GM23338 (cell line): ENCODE data around the gene PTBP3. TPM values are rescaled to one million over a fixed set of nuclear protein-coding genes. Genes with fewer than 3 reads are reported as not detected.

Experiments used
- ATAC-seq: fragments of 200-7000 bp; cut with Tn5 transposase; 3 replicates; pipeline ENCODE4 v1.9.1; 2020
- DNase-seq: peaks from one replicate; pipeline ENCODE4 v3.0.0-alpha.2; 2015; ENCODE audit warnings: low spot score
- H2AFZ ChIP-seq: fragments of 200-600 bp; sonication (generic); 2 replicates; pipeline ENCODE4 v1.8.0; 2016; ENCODE audit warnings: antibody characterized with exemption, mild to moderate bottlenecking, moderate library complexity
- H3F3A ChIP-seq: fragments of 200-600 bp; sonication (generic); replicated peaks from 2 replicates; pipeline ENCODE4 v1.8.0; 2017; ENCODE audit warnings: antibody characterized with exemption, mixed run types, low read depth
- H3K27ac ChIP-seq: fragments of 200-600 bp; sonication (generic); 2 replicates; pipeline ENCODE4 v1.6.1; 2016; ENCODE audit warnings: low read depth
- H3K27me3 ChIP-seq: fragments of 200-600 bp; sonication (generic); 2 replicates; pipeline ENCODE4 v1.8.0; 2016; ENCODE audit warnings: mild to moderate bottlenecking, mixed run types, moderate library complexity; ENCODE audit not compliant: insufficient read depth
- H3K36me3 ChIP-seq: fragments of 200-600 bp; sonication (generic); 2 replicates; pipeline ENCODE4 v1.8.0; 2016; ENCODE audit warnings: mild to moderate bottlenecking; ENCODE audit not compliant: insufficient read depth
- H3K4me1 ChIP-seq: fragments of 200-600 bp; sonication (generic); 2 replicates; pipeline ENCODE4 v1.8.0; 2016; ENCODE audit warnings: mild to moderate bottlenecking, moderate library complexity; ENCODE audit not compliant: insufficient read depth
- H3K4me2 ChIP-seq: fragments of 200-600 bp; sonication (generic); 2 replicates; pipeline ENCODE4 v1.7.1; 2017; ENCODE audit warnings: mixed run types
- H3K4me3 ChIP-seq: fragments of 200-600 bp; sonication (generic); 2 replicates; pipeline ENCODE4 v1.6.1; 2016; ENCODE audit warnings: mixed run types
- H3K79me2 ChIP-seq: fragments of 200-600 bp; sonication (generic); replicated peaks from 2 replicates; pipeline ENCODE4 v1.8.0; 2017; ENCODE audit warnings: mild to moderate bottlenecking; ENCODE audit not compliant: insufficient read depth
- H3K9me2 ChIP-seq: fragments of 200-600 bp; sonication (generic); 2 replicates; pipeline ENCODE4 v1.8.0; 2017; ENCODE audit not compliant: insufficient read depth
- H4K20me1 ChIP-seq: fragments of 200-600 bp; sonication (generic); replicated peaks from 2 replicates; pipeline ENCODE4 v1.8.0; 2017; ENCODE audit warnings: mild to moderate bottlenecking; ENCODE audit not compliant: insufficient read depth
- H3K27ac Mint-ChIP-seq: 2 replicates; pipeline ENCODE4 v1.8.0; 2020; ENCODE audit warnings: inconsistent platforms, mild to moderate bottlenecking, moderate library complexity, mixed read lengths
- H3K27me3 Mint-ChIP-seq: 3 replicates; pipeline ENCODE4 v1.8.0; 2022; ENCODE audit warnings: low read depth, mild to moderate bottlenecking, moderate library complexity, mixed read lengths, inconsistent platforms; ENCODE audit not compliant: insufficient read depth, poor library complexity
- H3K36me3 Mint-ChIP-seq: 3 replicates; pipeline ENCODE4 v1.8.0; 2021; ENCODE audit warnings: low read depth, mild to moderate bottlenecking, inconsistent platforms, moderate library complexity, mixed read lengths
- H3K4me1 Mint-ChIP-seq: 3 replicates; pipeline ENCODE4 v1.8.0; 2020; ENCODE audit warnings: mild to moderate bottlenecking, inconsistent platforms, mixed read lengths
- H3K4me3 Mint-ChIP-seq: 3 replicates; pipeline ENCODE4 v1.8.0; 2021; ENCODE audit warnings: moderate library complexity, mild to moderate bottlenecking, inconsistent platforms, mixed read lengths
- H3K9me3 Mint-ChIP-seq: 3 replicates; pipeline ENCODE4 v1.8.0; 2020; ENCODE audit warnings: moderate library complexity, mild to moderate bottlenecking, inconsistent platforms, mixed read lengths
- CREB1 ChIP-seq: fragments of 250-450 bp; sonication (Bioruptor Pico); IDR thresholded peaks from 2 replicates; pipeline ENCODE4 v1.5.0; 2020; ENCODE audit warnings: low read depth, mild to moderate bottlenecking, moderate library complexity
- EZH2 ChIP-seq: fragments of 200-600 bp; sonication (generic); IDR thresholded peaks from one replicate; pipeline ENCODE4 v1.8.0; 2017; ENCODE audit warnings: antibody characterized with exemption, mild to moderate bottlenecking, low read depth; ENCODE audit not compliant: unreplicated experiment
- EZH2phosphoT487 ChIP-seq: fragments of 200-600 bp; sonication (generic); IDR thresholded peaks from one replicate; pipeline ENCODE4 v1.8.1; 2018; ENCODE audit warnings: antibody characterized with exemption; ENCODE audit not compliant: unreplicated experiment
- JUNB ChIP-seq: IDR thresholded peaks from one replicate; pipeline ENCODE4 v1.6.1; 2016; ENCODE audit warnings: antibody characterized with exemption; ENCODE audit not compliant: unreplicated experiment
- NANOG ChIP-seq: IDR thresholded peaks from 2 replicates; pipeline ENCODE4 v1.6.1; 2016; ENCODE audit warnings: antibody characterized with exemption, borderline replicate concordance
- POLR2AphosphoS5 ChIP-seq: IDR thresholded peaks from 2 replicates; pipeline ENCODE4 v1.6.1; 2016; ENCODE audit warnings: antibody characterized with exemption, low read depth
- ZNF331 ChIP-seq: fragments of 250-450 bp; sonication (Bioruptor Pico); IDR thresholded peaks from 2 replicates; pipeline ENCODE4 v1.5.0; 2020; ENCODE audit warnings: low read depth, mild to moderate bottlenecking, moderate library complexity
- polyA plus RNA-seq: library from polyadenylated mRNA; unstranded; fragments of >200 nt; fragmentation: Nextera tagmentation; extraction: Ambion mirVana; gene quantifications from 2 replicates; pipeline ENCODE4 v1.2.1, GENCODE V29; 2016
- total RNA-seq: library from RNA; depleted of rRNA; stranded (reverse); fragments of >200 nt; shearing (Covaris generic); gene quantifications from 2 replicates; pipeline ENCODE4 v1.2.3, GENCODE V29; 2014
- TF ChIP-seq, protein P1 (sequence below): IDR thresholded peaks from one replicate; pipeline ENCODE4 v1.6.1; 2018; ENCODE audit warnings: antibody characterized with exemption; ENCODE audit not compliant: unreplicated experiment
- TF ChIP-seq, protein P2 (sequence below): fragments of 250-450 bp; sonication (Bioruptor Pico); IDR thresholded peaks from 2 replicates; pipeline ENCODE4 v1.5.0; 2020; ENCODE audit warnings: mild to moderate bottlenecking, moderate library complexity
- TF ChIP-seq, protein P3 (sequence below): IDR thresholded peaks from 2 replicates; pipeline ENCODE4 v1.6.1; 2016; ENCODE audit warnings: antibody characterized with exemption

Gene PTBP3
- total and polyA plus RNA-seq, 2 experiments from 2014 or later = 20.0 to 92.9 TPM

DNA sequence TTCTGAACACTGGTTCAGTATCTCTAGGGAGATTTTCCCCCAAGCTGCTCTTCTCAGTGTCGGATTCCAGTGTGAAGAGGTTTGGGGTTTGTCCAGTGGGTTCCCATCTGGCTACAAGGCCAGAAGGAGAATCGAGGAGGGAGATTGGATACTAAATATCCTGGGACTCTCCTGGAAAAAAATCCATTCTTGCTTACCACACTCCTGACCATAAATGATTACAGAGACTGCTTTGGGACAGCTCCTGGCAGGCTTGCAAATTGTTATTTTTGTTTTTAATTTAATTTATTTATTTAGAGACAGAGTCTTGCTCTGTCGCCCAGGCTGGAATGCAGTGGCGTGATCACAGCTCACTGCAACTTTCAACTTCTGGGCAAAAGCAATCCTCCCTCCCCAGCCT lies 153.6 kb downstream of the PTBP3 start:
- Histone ChIP-seq H3K27ac (no peak overlapping the region), H4K20me1 (no peaks in the 10 kb centered on the region), H3K4me3 (no peak overlapping the region), H3K4me1 (peaks cover 10% of the 10 kb centered on the region; the same call in 1 of the 2 replicates), H3K36me3 (no peaks in the 10 kb centered on the region), H3K4me2 (no peak overlapping the region), H3F3A (0 out of 2 replicates have a peak, but pooled peaks cover 4% of the 10 kb centered on the region), H3K9me2 (no peaks in the 10 kb centered on the region), H3K79me2 (no peaks in the 10 kb centered on the region), H3K27me3 (peaks cover 25% of the 10 kb centered on the region), H2AFZ (no peak overlapping the region)
- H3K4me1 Mint-ChIP-seq = peaks cover 22% of the 10 kb centered on the region
- TF ChIP-seq, protein P1, sequence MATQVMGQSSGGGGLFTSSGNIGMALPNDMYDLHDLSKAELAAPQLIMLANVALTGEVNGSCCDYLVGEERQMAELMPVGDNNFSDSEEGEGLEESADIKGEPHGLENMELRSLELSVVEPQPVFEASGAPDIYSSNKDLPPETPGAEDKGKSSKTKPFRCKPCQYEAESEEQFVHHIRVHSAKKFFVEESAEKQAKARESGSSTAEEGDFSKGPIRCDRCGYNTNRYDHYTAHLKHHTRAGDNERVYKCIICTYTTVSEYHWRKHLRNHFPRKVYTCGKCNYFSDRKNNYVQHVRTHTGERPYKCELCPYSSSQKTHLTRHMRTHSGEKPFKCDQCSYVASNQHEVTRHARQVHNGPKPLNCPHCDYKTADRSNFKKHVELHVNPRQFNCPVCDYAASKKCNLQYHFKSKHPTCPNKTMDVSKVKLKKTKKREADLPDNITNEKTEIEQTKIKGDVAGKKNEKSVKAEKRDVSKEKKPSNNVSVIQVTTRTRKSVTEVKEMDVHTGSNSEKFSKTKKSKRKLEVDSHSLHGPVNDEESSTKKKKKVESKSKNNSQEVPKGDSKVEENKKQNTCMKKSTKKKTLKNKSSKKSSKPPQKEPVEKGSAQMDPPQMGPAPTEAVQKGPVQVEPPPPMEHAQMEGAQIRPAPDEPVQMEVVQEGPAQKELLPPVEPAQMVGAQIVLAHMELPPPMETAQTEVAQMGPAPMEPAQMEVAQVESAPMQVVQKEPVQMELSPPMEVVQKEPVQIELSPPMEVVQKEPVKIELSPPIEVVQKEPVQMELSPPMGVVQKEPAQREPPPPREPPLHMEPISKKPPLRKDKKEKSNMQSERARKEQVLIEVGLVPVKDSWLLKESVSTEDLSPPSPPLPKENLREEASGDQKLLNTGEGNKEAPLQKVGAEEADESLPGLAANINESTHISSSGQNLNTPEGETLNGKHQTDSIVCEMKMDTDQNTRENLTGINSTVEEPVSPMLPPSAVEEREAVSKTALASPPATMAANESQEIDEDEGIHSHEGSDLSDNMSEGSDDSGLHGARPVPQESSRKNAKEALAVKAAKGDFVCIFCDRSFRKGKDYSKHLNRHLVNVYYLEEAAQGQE = no peak
- TF ChIP-seq EZH2 (no peak), NANOG (no peak), ZNF331 (CRISPR knock-in tag) (no peak), EZH2phosphoT487 (no peak), CREB1 (CRISPR knock-in tag) (no peak), POLR2AphosphoS5 (no peak), JUNB (no peak)
- TF ChIP-seq, protein P2, sequence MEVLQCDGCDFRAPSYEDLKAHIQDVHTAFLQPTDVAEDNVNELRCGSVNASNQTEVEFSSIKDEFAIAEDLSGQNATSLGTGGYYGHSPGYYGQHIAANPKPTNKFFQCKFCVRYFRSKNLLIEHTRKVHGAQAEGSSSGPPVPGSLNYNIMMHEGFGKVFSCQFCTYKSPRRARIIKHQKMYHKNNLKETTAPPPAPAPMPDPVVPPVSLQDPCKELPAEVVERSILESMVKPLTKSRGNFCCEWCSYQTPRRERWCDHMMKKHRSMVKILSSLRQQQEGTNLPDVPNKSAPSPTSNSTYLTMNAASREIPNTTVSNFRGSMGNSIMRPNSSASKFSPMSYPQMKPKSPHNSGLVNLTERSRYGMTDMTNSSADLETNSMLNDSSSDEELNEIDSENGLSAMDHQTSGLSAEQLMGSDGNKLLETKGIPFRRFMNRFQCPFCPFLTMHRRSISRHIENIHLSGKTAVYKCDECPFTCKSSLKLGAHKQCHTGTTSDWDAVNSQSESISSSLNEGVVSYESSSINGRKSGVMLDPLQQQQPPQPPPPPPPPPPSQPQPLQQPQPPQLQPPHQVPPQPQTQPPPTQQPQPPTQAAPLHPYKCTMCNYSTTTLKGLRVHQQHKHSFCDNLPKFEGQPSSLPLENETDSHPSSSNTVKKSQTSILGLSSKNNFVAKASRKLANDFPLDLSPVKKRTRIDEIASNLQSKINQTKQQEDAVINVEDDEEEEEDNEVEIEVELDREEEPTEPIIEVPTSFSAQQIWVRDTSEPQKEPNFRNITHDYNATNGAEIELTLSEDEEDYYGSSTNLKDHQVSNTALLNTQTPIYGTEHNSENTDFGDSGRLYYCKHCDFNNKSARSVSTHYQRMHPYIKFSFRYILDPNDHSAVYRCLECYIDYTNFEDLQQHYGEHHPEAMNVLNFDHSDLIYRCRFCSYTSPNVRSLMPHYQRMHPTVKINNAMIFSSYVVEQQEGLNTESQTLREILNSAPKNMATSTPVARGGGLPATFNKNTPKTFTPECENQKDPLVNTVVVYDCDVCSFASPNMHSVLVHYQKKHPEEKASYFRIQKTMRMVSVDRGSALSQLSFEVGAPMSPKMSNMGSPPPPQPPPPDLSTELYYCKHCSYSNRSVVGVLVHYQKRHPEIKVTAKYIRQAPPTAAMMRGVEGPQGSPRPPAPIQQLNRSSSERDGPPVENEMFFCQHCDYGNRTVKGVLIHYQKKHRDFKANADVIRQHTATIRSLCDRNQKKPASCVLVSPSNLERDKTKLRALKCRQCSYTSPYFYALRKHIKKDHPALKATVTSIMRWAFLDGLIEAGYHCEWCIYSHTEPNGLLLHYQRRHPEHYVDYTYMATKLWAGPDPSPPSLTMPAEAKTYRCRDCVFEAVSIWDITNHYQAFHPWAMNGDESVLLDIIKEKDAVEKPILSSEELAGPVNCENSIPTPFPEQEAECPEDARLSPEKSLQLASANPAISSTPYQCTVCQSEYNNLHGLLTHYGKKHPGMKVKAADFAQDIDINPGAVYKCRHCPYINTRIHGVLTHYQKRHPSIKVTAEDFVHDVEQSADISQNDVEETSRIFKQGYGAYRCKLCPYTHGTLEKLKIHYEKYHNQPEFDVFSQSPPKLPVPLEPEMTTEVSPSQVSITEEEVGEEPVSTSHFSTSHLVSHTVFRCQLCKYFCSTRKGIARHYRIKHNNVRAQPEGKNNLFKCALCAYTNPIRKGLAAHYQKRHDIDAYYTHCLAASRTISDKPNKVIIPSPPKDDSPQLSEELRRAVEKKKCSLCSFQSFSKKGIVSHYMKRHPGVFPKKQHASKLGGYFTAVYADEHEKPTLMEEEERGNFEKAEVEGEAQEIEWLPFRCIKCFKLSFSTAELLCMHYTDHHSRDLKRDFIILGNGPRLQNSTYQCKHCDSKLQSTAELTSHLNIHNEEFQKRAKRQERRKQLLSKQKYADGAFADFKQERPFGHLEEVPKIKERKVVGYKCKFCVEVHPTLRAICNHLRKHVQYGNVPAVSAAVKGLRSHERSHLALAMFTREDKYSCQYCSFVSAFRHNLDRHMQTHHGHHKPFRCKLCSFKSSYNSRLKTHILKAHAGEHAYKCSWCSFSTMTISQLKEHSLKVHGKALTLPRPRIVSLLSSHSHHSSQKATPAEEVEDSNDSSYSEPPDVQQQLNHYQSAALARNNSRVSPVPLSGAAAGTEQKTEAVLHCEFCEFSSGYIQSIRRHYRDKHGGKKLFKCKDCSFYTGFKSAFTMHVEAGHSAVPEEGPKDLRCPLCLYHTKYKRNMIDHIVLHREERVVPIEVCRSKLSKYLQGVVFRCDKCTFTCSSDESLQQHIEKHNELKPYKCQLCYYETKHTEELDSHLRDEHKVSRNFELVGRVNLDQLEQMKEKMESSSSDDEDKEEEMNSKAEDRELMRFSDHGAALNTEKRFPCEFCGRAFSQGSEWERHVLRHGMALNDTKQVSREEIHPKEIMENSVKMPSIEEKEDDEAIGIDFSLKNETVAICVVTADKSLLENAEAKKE = no peak
- TF ChIP-seq, protein P3, sequence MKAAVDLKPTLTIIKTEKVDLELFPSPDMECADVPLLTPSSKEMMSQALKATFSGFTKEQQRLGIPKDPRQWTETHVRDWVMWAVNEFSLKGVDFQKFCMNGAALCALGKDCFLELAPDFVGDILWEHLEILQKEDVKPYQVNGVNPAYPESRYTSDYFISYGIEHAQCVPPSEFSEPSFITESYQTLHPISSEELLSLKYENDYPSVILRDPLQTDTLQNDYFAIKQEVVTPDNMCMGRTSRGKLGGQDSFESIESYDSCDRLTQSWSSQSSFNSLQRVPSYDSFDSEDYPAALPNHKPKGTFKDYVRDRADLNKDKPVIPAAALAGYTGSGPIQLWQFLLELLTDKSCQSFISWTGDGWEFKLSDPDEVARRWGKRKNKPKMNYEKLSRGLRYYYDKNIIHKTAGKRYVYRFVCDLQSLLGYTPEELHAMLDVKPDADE = no peak
- peaks cover 8% of the 10 kb centered on the region; the same call in 2 of the 3 replicates for H3K9me3 Mint-ChIP-seq
- DNase-seq = no peak
- ATAC-seq = no peak
- H3K27me3 Mint-ChIP-seq = peaks cover 27% of the 10 kb centered on the region
- H3K36me3 Mint-ChIP-seq = no peaks in the 10 kb centered on the region
- H3K4me3 Mint-ChIP-seq = no peak overlapping the region
- no peak overlapping the region for H3K27ac Mint-ChIP-seq
